NT2/D1 (cell line): ENCODE data around the gene SPHK1.
A peak's percentile ranks its signal among the peaks of the same experiment; 100 is the strongest.

Source experiments
- DNase-seq: peaks from one replicate; pipeline ENCODE4 v3.0.0-alpha.2; 2011; ENCODE audit warnings: low read depth, low spot score
- H3K27me3 ChIP-seq: 2 replicates; pipeline ENCODE4 v1.6.0; 2011; ENCODE audit warnings: mild to moderate bottlenecking; ENCODE audit not compliant: insufficient read length, insufficient read depth
- H3K36me3 ChIP-seq: 2 replicates; pipeline ENCODE4 v1.6.1; 2011; ENCODE audit warnings: mild to moderate bottlenecking, low read length, mixed read lengths; ENCODE audit not compliant: insufficient read depth, insufficient read length
- H3K4me1 ChIP-seq: 2 replicates; pipeline ENCODE4 v1.5.1; 2011; ENCODE audit not compliant: insufficient read depth, insufficient read length
- H3K4me3 ChIP-seq: 2 replicates; pipeline ENCODE4 v1.5.1; 2011; ENCODE audit warnings: low read depth; ENCODE audit not compliant: insufficient read length
- H3K9ac ChIP-seq: 2 replicates; pipeline ENCODE4 v1.6.0; 2011; ENCODE audit warnings: low read depth; ENCODE audit not compliant: insufficient read length
- H3K9me3 ChIP-seq: 2 replicates; pipeline ENCODE4 v1.5.1; 2011; ENCODE audit warnings: mild to moderate bottlenecking, low read length; ENCODE audit not compliant: insufficient read depth
- SUZ12 ChIP-seq: IDR thresholded peaks from 2 replicates; pipeline ENCODE4 v1.6.1; 2011; ENCODE audit not compliant: insufficient read length, insufficient read depth; ENCODE audit errors: extremely low read depth
- YY1 ChIP-seq: IDR thresholded peaks from 2 replicates; pipeline ENCODE4 v1.6.1; 2011; ENCODE audit not compliant: insufficient read length, insufficient read depth
- ZNF274 ChIP-seq: IDR thresholded peaks from 2 replicates; pipeline ENCODE4 v1.6.1; 2011; ENCODE audit warnings: mild to moderate bottlenecking, low read depth, low read length

Gene SPHK1

DNA sequence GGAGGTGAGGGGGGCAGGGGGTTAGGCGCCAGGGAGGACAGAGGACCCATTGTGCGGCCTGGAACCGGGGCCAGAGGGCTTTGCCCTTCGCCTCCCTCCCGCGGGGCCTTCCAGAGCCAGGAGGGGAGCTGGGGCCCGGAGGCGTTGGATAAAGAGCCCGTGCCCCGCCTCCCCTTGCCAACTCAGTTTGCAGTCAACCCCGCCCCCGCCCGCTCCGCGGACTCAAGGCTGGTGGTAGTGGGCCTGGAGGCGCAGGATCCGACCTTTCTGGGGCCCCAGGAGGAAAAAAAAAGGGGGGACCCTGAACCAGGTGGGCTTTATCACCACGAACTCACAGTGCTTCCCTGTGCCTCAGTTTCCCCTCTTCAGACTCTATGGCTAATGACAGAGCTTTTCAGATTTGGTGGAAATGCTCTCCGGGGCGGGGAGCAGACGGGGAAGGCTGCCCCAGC is 2.0 kb upstream of the SPHK1 start:
- Histone ChIP-seq H3K9me3 (peaks cover 5% of the 10 kb centered on the region; the same call in 1 of the 2 replicates), H3K27me3 (peaks cover 14% of the 10 kb centered on the region), H3K4me1 (peaks cover 27% of the 10 kb centered on the region), H3K9ac (peak overlapping the region; percentile 94), H3K4me3 (peak overlapping the region; percentile 69), H3K36me3 (peaks cover 16% of the 10 kb centered on the region)
- TF ChIP-seq SUZ12 (no peak), ZNF274 (no peak), YY1 (no peak)
- no peak for DNase-seq

DNA sequence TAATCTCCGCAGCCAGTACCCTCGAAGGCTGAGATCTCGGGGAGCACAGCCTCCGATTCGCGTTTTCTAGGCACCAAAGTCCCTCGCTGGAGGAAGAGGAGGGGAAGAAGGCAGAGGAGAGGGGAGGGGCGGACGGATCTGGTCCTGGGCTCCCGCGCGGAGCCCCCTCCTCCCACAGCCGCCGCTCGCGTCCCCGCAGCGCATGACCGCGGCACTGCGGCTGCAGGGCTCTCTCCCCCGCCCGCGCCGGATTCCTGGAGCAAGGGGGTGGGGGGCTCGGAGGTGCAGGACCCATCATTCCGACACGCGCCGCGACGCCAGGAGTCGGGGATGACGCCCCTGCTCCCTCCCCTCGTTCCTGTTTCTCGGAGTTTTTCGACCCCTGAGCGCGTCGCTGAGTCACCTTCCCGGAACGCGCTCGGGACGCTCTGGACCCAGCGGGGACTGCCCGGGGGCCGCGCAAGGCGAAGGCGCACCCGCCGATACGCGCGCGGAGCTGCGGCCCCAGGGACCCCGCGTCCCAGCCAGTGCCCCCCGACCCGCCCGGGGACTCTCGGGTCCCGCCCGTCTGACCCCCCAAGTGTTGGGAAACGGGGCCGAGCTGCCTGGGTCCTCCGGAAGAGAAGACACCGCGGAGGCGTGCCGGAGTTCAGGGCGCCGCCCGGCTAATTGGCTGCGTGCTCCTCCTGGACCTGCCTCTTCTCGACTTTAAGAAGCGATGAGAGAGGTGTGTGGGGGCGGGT is 1.4 kb upstream of the SPHK1 start:
- peak overlapping the region; percentile 94 for H3K9ac ChIP-seq

GRCh38 chr17:76383546-76384221 is 725 bp upstream of the SPHK1 start:
- TF ChIP-seq YY1 (no peak), ZNF274 (no peak), SUZ12 (no peak)
- H3K9me3 ChIP-seq, result peaks cover 5% of the 10 kb centered on the region; the same call in 1 of the 2 replicates
- H3K36me3 ChIP-seq, result peaks cover 27% of the 10 kb centered on the region
- H3K27me3 ChIP-seq, result peaks cover 14% of the 10 kb centered on the region
- H3K9ac ChIP-seq, result peak overlapping the region; percentile 94
- DNase-seq, result no peak
- peak overlapping the region; percentile 69 for H3K4me3 ChIP-seq
- peaks cover 28% of the 10 kb centered on the region for H3K4me1 ChIP-seq

More for the DNA sequence above, 1.4 kb upstream of the SPHK1 start:
- peaks cover 22% of the 10 kb centered on the region for H3K36me3 ChIP-seq
- DNase-seq, result no peak
- TF ChIP-seq ZNF274, result no peak
- no peak for TF ChIP-seq YY1
- TF ChIP-seq SUZ12, result no peak
- H3K27me3 ChIP-seq, result peaks cover 14% of the 10 kb centered on the region
- H3K4me1 ChIP-seq, result peaks cover 27% of the 10 kb centered on the region
- peak overlapping the region; percentile 69 for H3K4me3 ChIP-seq
- peaks cover 5% of the 10 kb centered on the region; the same call in 1 of the 2 replicates for H3K9me3 ChIP-seq

- Histone ChIP-seq H3K36me3 (peaks cover 40% of the 10 kb centered on the region), H3K9me3 (peaks cover 5% of the 10 kb centered on the region; the same call in 1 of the 2 replicates), H3K4me1 (peaks cover 34% of the 10 kb centered on the region), H3K27me3 (peaks cover 14% of the 10 kb centered on the region), H3K4me3 (peak overlapping the region; percentile 69), H3K9ac (peak overlapping the region; percentile 94)
- TF ChIP-seq ZNF274 (no peak), SUZ12 (no peak), YY1 (no peak)
- DNase-seq, result no peak
Measured at GRCh38 chr17:76384987-76385891, 830 bp downstream of the SPHK1 start.

DNA sequence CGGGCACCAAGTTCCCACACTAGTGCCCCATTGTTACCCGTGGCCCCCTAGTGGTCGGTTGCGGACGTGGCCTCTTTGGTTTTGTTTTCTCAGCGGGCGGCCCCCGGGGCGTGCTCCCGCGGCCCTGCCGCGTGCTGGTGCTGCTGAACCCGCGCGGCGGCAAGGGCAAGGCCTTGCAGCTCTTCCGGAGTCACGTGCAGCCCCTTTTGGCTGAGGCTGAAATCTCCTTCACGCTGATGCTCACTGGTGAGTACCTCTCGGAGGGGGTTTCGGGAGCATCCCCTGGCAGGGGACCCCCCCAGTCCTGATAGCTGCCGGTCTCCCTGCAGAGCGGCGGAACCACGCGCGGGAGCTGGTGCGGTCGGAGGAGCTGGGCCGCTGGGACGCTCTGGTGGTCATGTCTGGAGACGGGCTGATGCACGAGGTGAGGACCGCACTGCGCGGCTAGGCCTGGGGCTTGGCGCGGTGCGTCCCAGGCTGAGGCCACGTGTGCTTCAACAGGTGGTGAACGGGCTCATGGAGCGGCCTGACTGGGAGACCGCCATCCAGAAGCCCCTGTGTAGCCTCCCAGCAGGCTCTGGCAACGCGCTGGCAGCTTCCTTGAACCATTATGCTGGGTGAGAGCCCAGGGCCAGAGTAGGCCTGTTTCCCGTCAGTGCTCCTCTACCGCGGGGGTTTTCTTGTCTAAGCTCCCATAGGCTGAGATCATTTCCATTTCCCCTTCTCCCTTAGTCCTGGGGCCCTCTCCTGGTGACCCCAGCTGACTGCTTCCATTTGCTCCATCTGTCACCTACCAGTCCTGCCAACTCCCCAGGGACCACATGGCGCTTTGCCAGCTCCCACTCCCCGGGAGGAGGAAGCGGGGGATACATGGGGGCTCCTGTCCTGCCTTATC is 1.7 kb downstream of the SPHK1 start:
- Histone ChIP-seq H3K4me1 (peaks cover 35% of the 10 kb centered on the region), H3K36me3 (peaks cover 49% of the 10 kb centered on the region), H3K9ac (peak overlapping the region; percentile 94), H3K4me3 (peak overlapping the region; percentile 69), H3K9me3 (peaks cover 5% of the 10 kb centered on the region; the same call in 1 of the 2 replicates), H3K27me3 (peaks cover 14% of the 10 kb centered on the region)
- DNase-seq, result no peak
- TF ChIP-seq YY1 (no peak), SUZ12 (no peak), ZNF274 (no peak)

GRCh38 chr17:76386966-76387765 is 2.8 kb downstream of the SPHK1 start:
- no peak for TF ChIP-seq ZNF274
- TF ChIP-seq SUZ12, result no peak
- TF ChIP-seq YY1, result no peak
- Histone ChIP-seq H3K9ac (no peak overlapping the region), H3K36me3 (peaks cover 60% of the 10 kb centered on the region), H3K4me3 (no peak overlapping the region), H3K9me3 (peaks cover 5% of the 10 kb centered on the region; the same call in 1 of the 2 replicates), H3K27me3 (peaks cover 14% of the 10 kb centered on the region), H3K4me1 (peaks cover 30% of the 10 kb centered on the region)
- no peak for DNase-seq
